Fibroblast of lung (primary cell): ENCODE data around the gene IRGC. TPM values are rescaled to one million over a fixed set of nuclear protein-coding genes. Genes with fewer than 3 reads are reported as not detected.

Experiments
- DNase-seq, 2 donors: peaks; one replicate each; pipeline versions ENCODE4 v3.0.0 to v3.0.0-alpha.2; 2010; ENCODE audit warnings: low read depth in 2 of 2
- H2AFZ ChIP-seq: 2 replicates; pipeline ENCODE4 v1.5.1; 2012; ENCODE audit warnings: low read length, control low read depth, inconsistent platforms
- H3K27ac ChIP-seq: 2 replicates; pipeline ENCODE4 v1.5.1; 2011; ENCODE audit warnings: low read length, control low read depth; ENCODE audit not compliant: insufficient read depth
- H3K27me3 ChIP-seq: 2 replicates; pipeline ENCODE4 v1.5.1; 2011; ENCODE audit warnings: mild to moderate bottlenecking, low read length; ENCODE audit not compliant: control insufficient read depth, insufficient read depth
- H3K36me3 ChIP-seq: 2 replicates; pipeline ENCODE4 v1.5.1; 2011; ENCODE audit warnings: low read length; ENCODE audit not compliant: control insufficient read depth, insufficient read depth
- H3K4me1 ChIP-seq: 2 replicates; pipeline ENCODE4 v1.5.1; 2011; ENCODE audit warnings: low read length; ENCODE audit not compliant: control insufficient read depth, insufficient read depth; ENCODE audit errors: extremely low read depth
- H3K4me2 ChIP-seq: 2 replicates; pipeline ENCODE4 v1.5.1; 2011; ENCODE audit warnings: low read length, control low read depth; ENCODE audit not compliant: insufficient read depth; ENCODE audit errors: extremely low read depth
- H3K4me3 ChIP-seq, 4 experiments: fragments of 200-600 bp in 1 of 4; sonication (generic) in 1 of 4; replicated peaks in 1 of 4; 2 replicates each; pipeline ENCODE4 v1.5.1; 2011 to 2016; ENCODE audit warnings: low read length in 4 of 4, low read depth in 3 of 4, mild to moderate bottlenecking in 3 of 4, control low read depth in 2 of 4, inconsistent platforms in 1 of 4, mixed read lengths in 1 of 4; ENCODE audit not compliant: insufficient read depth in 1 of 4; ENCODE audit errors: control extremely low read depth in 1 of 4
- H3K79me2 ChIP-seq: 2 replicates; pipeline ENCODE4 v1.5.1; 2012; ENCODE audit warnings: mild to moderate bottlenecking, low read length, inconsistent platforms; ENCODE audit not compliant: control insufficient read depth, insufficient read depth
- H3K9ac ChIP-seq: 2 replicates; pipeline ENCODE4 v1.5.1; 2011; ENCODE audit warnings: mild to moderate bottlenecking, low read length, control low read depth; ENCODE audit not compliant: insufficient read depth
- H3K9me3 ChIP-seq: 2 replicates; pipeline ENCODE4 v1.5.1; 2012; ENCODE audit warnings: low read depth, low read length; ENCODE audit not compliant: control insufficient read depth, insufficient read depth
- H4K20me1 ChIP-seq: 2 replicates; pipeline ENCODE4 v1.5.1; 2011; ENCODE audit warnings: low read length; ENCODE audit not compliant: control insufficient read depth, insufficient read depth; ENCODE audit errors: extremely low read depth
- EZH2 ChIP-seq: IDR thresholded peaks from 2 replicates; pipeline ENCODE4 v1.5.1; 2012; ENCODE audit warnings: low read length, control low read depth, mild to moderate bottlenecking; ENCODE audit errors: missing control alignments
- polyA plus RNA-seq, 2 donors: library from polyadenylated mRNA; depleted of rRNA in 1 of 2; stranded (reverse) in 1 of 2; unstranded in 1 of 2; fragments of >200 nt; gene quantifications; 2 replicates each; pipeline ENCODE4 v1.2.1, GENCODE V29; 2011 to 2012; ENCODE audit warnings: missing spikeins in 1 of 2
- total RNA-seq: library from RNA; depleted of rRNA; stranded (reverse); fragments of >200 nt; gene quantifications from 2 replicates; pipeline ENCODE4 v1.2.1, GENCODE V29; 2014
- TF ChIP-seq, protein P1 (sequence below), 2 donors: IDR thresholded peaks in 1 of 2; conservative IDR thresholded peaks in 1 of 2; 1 replicate in 1 of 2; 2 replicates in 1 of 2; pipeline ENCODE4 v1.5.1; 2011 to 2012; ENCODE audit warnings: low read length in 2 of 2, control low read depth in 1 of 2, inconsistent platforms in 1 of 2, low read depth in 1 of 2, mild to moderate bottlenecking in 1 of 2

The IRGC gene
- total and polyA plus RNA-seq, 2 donors (not counting 1 experiment from before 2014, with no cell fraction given), result not detected

DNA sequence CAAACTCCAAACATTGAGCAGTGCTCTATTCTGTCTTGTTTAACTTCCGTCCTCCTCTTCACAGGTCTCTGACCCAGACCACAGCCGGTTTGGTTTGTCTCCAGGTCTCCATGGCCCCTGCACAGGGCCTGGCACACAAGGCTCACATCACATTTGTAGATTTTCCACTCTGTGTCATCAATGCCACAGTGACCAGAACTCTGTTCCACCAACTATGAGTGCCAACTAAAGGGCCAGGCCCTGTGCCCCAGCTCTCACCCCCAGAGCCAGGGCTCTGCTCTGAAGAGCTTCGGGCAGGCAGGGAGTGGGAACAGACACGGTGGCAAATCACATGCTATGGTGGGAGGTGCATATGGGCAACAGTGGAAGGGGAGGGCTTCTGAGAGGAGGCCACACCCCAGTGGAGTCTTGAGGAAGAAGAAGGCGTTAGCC is 22.9 kb downstream of the IRGC start:
- Histone ChIP-seq H3K79me2 (no peaks in the 10 kb centered on the region), H3K4me3 (no peak overlapping the region), H2AFZ (no peak overlapping the region), H3K9me3 (no peaks in the 10 kb centered on the region), H3K36me3 (peaks cover 34% of the 10 kb centered on the region), H3K4me1 (peaks cover 7% of the 10 kb centered on the region), H4K20me1 (no peaks in the 10 kb centered on the region), H3K27me3 (no peaks in the 10 kb centered on the region), H3K4me2 (no peak overlapping the region), H3K9ac (no peak overlapping the region), H3K27ac (no peak overlapping the region)
- DNase-seq, result peak in 1 of 2 donors; percentile 33
- no peak for TF ChIP-seq EZH2
- TF ChIP-seq, protein P1, sequence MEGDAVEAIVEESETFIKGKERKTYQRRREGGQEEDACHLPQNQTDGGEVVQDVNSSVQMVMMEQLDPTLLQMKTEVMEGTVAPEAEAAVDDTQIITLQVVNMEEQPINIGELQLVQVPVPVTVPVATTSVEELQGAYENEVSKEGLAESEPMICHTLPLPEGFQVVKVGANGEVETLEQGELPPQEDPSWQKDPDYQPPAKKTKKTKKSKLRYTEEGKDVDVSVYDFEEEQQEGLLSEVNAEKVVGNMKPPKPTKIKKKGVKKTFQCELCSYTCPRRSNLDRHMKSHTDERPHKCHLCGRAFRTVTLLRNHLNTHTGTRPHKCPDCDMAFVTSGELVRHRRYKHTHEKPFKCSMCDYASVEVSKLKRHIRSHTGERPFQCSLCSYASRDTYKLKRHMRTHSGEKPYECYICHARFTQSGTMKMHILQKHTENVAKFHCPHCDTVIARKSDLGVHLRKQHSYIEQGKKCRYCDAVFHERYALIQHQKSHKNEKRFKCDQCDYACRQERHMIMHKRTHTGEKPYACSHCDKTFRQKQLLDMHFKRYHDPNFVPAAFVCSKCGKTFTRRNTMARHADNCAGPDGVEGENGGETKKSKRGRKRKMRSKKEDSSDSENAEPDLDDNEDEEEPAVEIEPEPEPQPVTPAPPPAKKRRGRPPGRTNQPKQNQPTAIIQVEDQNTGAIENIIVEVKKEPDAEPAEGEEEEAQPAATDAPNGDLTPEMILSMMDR (conservative IDR thresholded peaks at IDR 0.05 in 1 of 2, IDR thresholded peaks at IDR 0.05 in 1 of 2; ENCODE audit: low read depth in 1 of 2, low read length in 2 of 2), result no peak

DNA sequence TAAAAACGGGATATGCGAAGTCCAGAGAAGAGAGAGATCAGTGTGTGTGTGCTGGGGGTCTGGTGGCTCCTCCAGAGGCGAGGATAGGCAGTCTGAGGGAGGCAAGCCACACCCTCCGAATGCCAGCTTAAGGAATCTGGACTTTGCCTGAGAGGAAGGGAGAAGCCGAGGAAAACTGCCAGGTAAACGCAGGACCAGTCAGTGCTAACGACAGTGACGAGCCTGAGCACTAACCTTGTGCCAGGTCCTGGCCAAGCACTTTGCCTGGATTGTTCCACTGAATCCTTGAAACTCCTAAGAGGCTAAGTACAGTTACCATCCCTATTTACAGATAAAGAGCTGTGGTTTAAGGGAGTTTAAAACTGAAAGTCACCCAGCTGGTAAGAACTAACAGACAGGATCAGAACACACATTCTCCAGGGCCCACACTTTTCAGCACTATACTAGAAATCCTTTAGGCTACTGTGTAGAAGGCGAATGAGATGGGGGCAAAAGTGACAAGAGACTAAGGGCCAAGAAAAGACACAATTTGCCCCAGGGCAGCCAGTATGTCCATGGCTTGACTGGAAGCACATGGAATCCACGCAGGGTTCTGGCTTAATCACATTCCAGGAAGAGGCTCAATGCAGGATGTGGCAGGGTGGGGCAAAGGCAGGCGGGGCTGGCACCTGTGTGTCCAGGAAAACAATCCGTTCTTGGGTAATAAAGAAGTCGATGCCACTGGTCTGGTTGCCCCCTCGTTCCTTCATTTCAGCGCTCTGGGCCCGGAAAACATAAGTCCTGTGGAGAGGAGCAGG is 23.8 kb downstream of the IRGC start:
- DNase-seq, result no peak
- TF ChIP-seq EZH2, result no peak
- TF ChIP-seq, protein P1 (conservative IDR thresholded peaks at IDR 0.05 in 1 of 2, IDR thresholded peaks at IDR 0.05 in 1 of 2; ENCODE audit: low read depth in 1 of 2, low read length in 2 of 2), result no peak
- H4K20me1 ChIP-seq, result no peaks in the 10 kb centered on the region
- no peaks in the 10 kb centered on the region for H3K9me3 ChIP-seq
- H3K4me2 ChIP-seq, result no peak overlapping the region
- H3K27ac ChIP-seq, result no peak overlapping the region
- peaks cover 7% of the 10 kb centered on the region for H3K4me1 ChIP-seq
- H3K79me2 ChIP-seq, result no peaks in the 10 kb centered on the region
- no peak overlapping the region for H3K9ac ChIP-seq
- no peak overlapping the region for H2AFZ ChIP-seq
- H3K36me3 ChIP-seq, result peaks cover 40% of the 10 kb centered on the region
- H3K4me3 ChIP-seq, result no peak overlapping the region
- no peaks in the 10 kb centered on the region for H3K27me3 ChIP-seq

DNA sequence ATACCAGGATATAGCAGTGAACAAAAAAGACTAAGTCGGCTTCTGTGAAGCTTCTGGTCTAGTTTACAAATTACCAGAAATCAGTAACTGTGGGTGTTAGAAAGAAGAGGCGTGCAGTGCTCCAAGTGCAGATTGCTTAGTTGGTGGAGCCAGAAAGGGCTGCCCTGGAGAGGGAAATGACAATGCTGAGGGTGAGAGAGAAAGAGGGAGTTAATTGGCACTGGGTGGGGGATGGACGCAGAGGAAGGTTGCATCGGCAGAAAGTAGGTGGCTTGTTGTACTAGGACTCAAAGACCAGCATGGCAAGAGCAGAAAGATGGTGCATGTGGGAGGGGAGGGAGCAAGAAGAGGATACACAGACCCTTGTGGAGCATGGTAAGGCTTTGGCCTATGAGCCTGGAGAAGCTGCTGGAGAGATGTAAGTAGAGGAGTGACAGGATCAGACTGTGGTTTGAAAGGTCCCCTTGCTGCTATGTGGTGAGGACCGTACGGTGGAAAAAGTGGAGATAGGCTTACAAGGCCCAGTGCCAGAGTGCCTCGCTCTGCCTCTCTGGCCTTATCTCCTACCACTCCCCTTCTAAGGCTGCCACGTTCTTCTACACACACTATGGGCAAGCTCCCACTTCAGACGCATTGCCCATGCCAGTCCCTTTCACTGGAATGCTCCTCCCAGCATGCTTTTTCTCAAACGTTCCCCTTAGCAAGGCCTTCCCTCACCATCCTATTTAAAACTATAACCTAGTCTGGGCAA is 25.4 kb downstream of the IRGC start:
- peaks cover 6% of the 10 kb centered on the region for H3K4me1 ChIP-seq
- H3K4me3 ChIP-seq, result no peak overlapping the region
- H2AFZ ChIP-seq, result no peak overlapping the region
- peaks cover 36% of the 10 kb centered on the region for H3K36me3 ChIP-seq
- H4K20me1 ChIP-seq, result no peaks in the 10 kb centered on the region
- no peak for TF ChIP-seq EZH2
- TF ChIP-seq, protein P1 (conservative IDR thresholded peaks at IDR 0.05 in 1 of 2, IDR thresholded peaks at IDR 0.05 in 1 of 2; ENCODE audit: low read depth in 1 of 2, low read length in 2 of 2), result no peak
- H3K9ac ChIP-seq, result no peak overlapping the region
- no peak overlapping the region for H3K4me2 ChIP-seq
- H3K27me3 ChIP-seq, result no peaks in the 10 kb centered on the region
- no peak overlapping the region for H3K27ac ChIP-seq
- no peaks in the 10 kb centered on the region for H3K79me2 ChIP-seq
- no peak for DNase-seq
- no peaks in the 10 kb centered on the region for H3K9me3 ChIP-seq
